PFSK-1 (cell line): Measurements from ENCODE around the gene UBL4A.

ENCODE experiments used
- POLR2AphosphoS5 ChIP-seq: IDR thresholded peaks from 2 replicates; pipeline ENCODE4 v1.6.1; 2012; ENCODE audit warnings: low read depth, mild to moderate bottlenecking, control low read depth, low read length, moderate library complexity
- SIN3A ChIP-seq: IDR thresholded peaks from 2 replicates; pipeline ENCODE4 v1.6.1; 2012; ENCODE audit warnings: mild to moderate bottlenecking, low read length, moderate library complexity, borderline replicate concordance; ENCODE audit not compliant: insufficient read depth
- TAF1 ChIP-seq: IDR thresholded peaks from 2 replicates; pipeline ENCODE4 v1.6.1; 2012; ENCODE audit warnings: low read length, control low read depth, borderline replicate concordance; ENCODE audit not compliant: insufficient read depth
- TF ChIP-seq, protein P1 (sequence below), 2 experiments: IDR thresholded peaks; 2 replicates each; pipeline versions ENCODE4 v1.6.1 to v1.8.0; 2011 to 2012; ENCODE audit warnings: low read depth in 2 of 2, low read length in 2 of 2, control low read depth in 1 of 2, inconsistent platforms in 1 of 2, mild to moderate bottlenecking in 1 of 2, moderate library complexity in 1 of 2; ENCODE audit not compliant: insufficient read depth in 1 of 2

DNA sequence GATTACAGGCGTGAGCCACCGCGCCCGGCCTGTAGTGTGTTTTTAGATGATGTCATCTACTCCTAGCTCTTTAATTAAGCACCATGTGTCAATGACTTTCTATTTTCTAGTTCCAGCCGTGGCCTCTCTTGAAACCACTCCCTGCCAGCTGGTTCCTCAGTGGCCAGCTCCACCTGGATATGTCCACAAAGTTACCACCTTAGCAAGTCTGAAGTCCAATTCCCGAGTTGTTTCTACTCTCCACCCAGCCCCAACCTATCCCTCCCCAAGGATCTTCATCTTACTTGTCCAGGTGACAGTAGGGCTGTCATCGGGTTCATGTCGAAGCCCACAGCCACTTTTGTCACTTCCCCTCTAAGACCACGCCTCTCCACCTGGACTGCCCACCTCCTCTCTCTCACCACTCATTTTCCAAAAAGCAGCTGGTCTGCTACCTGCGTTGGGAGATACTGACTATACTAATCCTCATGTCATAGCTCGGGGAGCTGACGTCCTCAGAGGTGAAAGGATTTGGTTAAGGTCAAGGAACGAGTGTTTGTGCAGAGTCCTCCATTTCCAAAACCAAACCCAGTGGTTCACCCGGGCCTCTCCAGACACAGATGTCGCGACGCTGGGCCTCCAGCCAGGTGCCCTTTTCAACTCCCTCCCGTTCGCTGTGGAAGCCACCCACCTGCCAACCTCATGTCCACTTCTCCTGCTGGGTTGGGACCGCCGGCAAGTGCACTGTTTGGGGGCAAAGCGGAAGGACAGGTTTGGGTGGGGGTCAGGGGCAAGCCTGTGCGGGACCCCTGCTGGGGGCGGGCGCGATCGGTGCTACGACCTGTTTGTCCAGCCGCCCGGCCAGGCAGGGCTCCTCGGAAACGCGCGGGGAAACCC is 28.9 kb upstream of the UBL4A start:
- TF ChIP-seq TAF1 (no peak), SIN3A (no peak), POLR2AphosphoS5 (no peak)
- TF ChIP-seq, protein P1, sequence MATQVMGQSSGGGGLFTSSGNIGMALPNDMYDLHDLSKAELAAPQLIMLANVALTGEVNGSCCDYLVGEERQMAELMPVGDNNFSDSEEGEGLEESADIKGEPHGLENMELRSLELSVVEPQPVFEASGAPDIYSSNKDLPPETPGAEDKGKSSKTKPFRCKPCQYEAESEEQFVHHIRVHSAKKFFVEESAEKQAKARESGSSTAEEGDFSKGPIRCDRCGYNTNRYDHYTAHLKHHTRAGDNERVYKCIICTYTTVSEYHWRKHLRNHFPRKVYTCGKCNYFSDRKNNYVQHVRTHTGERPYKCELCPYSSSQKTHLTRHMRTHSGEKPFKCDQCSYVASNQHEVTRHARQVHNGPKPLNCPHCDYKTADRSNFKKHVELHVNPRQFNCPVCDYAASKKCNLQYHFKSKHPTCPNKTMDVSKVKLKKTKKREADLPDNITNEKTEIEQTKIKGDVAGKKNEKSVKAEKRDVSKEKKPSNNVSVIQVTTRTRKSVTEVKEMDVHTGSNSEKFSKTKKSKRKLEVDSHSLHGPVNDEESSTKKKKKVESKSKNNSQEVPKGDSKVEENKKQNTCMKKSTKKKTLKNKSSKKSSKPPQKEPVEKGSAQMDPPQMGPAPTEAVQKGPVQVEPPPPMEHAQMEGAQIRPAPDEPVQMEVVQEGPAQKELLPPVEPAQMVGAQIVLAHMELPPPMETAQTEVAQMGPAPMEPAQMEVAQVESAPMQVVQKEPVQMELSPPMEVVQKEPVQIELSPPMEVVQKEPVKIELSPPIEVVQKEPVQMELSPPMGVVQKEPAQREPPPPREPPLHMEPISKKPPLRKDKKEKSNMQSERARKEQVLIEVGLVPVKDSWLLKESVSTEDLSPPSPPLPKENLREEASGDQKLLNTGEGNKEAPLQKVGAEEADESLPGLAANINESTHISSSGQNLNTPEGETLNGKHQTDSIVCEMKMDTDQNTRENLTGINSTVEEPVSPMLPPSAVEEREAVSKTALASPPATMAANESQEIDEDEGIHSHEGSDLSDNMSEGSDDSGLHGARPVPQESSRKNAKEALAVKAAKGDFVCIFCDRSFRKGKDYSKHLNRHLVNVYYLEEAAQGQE (IDR thresholded peaks at IDR 0.05; ENCODE audit: insufficient read depth in 1 of 2, low read depth in 2 of 2, low read length in 2 of 2): no peak
